Stomach (tissue), 4 donors: ENCODE results near the gene CENPP.

ENCODE experiments used
- CTCF ChIP-seq, 7 experiments: fragments of 450-650 bp in 4 of 7; fragments of 200-600 bp in 3 of 7; sonication (generic) in 3 of 7; IDR thresholded peaks; one replicate each; pipeline ENCODE4 v1.5.1; 2016 to 2019; ENCODE audit warnings: antibody characterized with exemption in 7 of 7, control low read depth in 2 of 7, mild to moderate bottlenecking in 1 of 7
- EP300 ChIP-seq: sonication (generic); formaldehyde crosslinking; IDR thresholded peaks from one replicate; pipeline ENCODE4 v1.6.1; 2017; ENCODE audit warnings: antibody characterized with exemption
- POLR2A ChIP-seq, 4 donors: fragments of 450-650 bp; IDR thresholded peaks; one replicate each; pipeline ENCODE4 v1.6.1; 2016; ENCODE audit warnings: antibody characterized with exemption in 4 of 4, control low read depth in 2 of 4, mild to moderate bottlenecking in 1 of 4, moderate library complexity in 1 of 4

DNA sequence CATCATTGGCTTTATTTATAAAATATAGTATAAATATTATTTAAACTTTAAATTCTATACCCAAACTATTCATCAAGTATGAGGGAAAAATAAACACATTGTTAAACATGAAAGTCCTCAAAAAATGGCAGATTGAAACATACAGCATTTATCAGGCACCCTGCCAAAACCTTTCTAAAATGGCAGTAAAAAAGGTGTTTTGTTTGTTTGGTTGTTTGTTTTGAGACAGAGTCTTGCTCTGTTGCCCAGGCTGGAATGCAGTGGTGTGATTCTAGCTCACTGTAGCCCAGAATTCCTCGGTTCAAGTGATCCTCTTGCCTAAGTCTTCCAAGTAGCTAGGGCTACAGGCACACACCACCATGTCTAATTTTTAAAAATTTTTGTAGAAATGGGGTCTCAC lies 270.2 kb downstream of the CENPP start:
- TF ChIP-seq CTCF (IDR thresholded peaks at IDR 0.05) = no peak
- TF ChIP-seq POLR2A (IDR thresholded peaks at IDR 0.05) = no peak
- TF ChIP-seq EP300 = no peak
